HG03469 (cell line): Measurements from ENCODE around the gene MAGEA12.
A peak's percentile ranks its signal among the peaks of the same experiment; 100 is the strongest.
"Not testable (repeated sequence)": the region's sequence is repeated elsewhere in the genome, so short reads cannot be mapped to it uniquely, and the experiment has no call there.

Experiments
- ATAC-seq: cut with Tn5 transposase; IDR thresholded peaks from one replicate; pipeline ENCODE4 v1.9.1; 2021; ENCODE audit warnings: mild to moderate bottlenecking, moderate library complexity, moderate number of reproducible peaks; ENCODE audit not compliant: unreplicated experiment

The MAGEA12 gene

DNA sequence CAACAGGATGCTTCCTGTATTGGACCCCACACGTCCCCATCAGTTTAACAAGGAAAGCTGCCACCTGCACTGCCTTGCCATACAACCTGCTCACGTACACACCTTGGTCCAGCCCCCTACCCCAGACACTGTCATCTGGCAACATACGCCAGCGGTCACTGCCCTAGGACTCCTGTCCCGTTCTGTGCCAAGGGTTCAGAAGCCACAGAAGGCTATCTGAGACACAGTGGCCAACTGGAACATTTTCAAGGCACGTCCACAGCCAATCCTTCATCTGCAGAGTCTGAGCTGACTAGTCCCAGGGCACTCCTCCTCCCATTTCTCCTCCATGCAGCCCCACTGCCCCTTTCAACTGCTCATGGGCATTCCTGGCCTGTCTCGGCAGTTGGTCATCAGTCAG is 28.0 kb downstream of the MAGEA12 start:
- not testable (repeated sequence) for ATAC-seq

DNA sequence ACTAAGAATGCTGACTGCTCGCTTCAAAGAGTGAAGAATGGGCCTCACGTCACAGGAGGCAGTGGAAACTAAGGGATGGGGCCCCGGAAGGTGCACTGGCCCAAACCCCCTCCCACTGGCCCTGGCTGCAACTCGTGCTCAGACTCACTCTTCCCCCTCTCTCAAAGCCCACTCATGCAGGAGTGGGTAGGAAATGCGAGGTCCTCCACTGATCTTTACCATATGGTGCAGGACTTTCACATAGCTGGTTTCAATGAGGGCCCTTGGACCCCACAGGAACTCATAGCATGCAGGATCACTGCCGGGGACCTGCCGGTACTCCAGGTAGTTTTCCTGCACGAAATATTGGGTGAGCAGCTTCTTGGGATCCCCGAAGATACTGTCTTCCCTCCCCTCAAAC is 33.0 kb downstream of the MAGEA12 start:
- ATAC-seq: not testable (repeated sequence)

DNA sequence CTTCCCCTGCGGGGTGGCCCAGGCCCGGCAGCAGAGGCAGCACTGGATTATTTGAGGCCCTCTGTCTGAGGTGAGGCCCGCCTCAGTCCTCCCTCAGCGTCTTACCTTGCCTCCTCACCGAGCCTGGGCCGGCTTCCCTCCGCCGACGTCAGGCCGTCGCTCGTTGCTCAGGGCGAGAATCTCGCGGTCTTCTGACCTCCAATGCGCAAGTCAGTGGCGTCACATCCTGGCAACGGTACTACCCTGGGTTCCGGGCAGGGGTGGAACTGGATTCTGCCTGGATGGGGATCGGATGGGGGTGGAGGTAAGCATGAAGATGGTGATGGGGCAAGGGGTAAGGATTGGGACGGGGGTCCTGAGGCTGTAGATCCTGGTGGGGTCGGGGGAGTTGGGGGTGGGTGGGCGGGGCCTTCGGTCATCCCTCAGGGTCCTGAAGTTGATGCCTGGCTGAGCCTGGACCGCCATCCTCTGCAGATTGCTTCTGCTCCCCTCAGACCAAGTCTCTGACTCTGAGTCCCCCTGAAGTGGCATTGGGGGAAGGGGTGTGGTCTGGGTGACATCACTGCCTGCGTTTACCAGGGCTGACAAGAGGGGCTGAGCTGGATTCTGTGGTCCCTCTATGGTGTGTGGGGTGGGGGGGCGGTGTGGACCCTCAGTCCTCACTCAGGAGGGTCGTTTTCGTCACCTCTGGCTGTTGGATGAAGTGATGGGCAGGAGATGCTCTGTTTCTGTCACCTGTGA is 36.2 kb downstream of the MAGEA12 start, which contains the start of gene MAGEA6:
Gene MAGEA6, minus strand, starts transcription at position 141 of the 741 bp plus-strand sequence. CDS start 2,039 bp downstream, outside the sequence.
- ATAC-seq: not testable (repeated sequence)

DNA sequence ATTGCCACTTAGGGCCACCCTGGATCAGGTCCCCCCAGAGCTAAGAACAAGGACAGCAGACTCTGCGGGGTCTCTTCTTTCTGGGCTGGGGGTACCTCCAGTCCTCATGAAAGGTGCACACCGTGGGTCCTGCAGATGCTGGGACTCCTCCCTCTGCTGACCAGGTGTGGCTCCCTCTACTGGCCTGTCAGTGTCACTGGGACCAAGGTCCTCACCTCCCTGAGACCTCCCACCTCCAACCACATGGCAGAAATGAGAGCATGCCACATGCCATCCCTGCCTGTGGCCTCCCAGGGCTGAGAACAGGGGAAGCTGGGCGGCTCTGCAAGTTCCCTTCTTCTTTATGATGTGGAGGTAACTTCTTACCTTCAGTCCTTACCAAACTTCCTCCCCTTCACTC is 53.5 kb downstream of the MAGEA12 start:
- peak; percentile 67 for ATAC-seq
